GM23338 (cell line): ENCODE results near the gene SMG6.

Experiments
- EZH2 ChIP-seq: fragments of 200-600 bp; sonication (generic); IDR thresholded peaks from one replicate; pipeline ENCODE4 v1.8.0; 2017; ENCODE audit warnings: antibody characterized with exemption, mild to moderate bottlenecking, low read depth; ENCODE audit not compliant: unreplicated experiment
- JUNB ChIP-seq: IDR thresholded peaks from one replicate; pipeline ENCODE4 v1.6.1; 2016; ENCODE audit warnings: antibody characterized with exemption; ENCODE audit not compliant: unreplicated experiment
- NANOG ChIP-seq: IDR thresholded peaks from 2 replicates; pipeline ENCODE4 v1.6.1; 2016; ENCODE audit warnings: antibody characterized with exemption, borderline replicate concordance
- POLR2AphosphoS5 ChIP-seq: IDR thresholded peaks from 2 replicates; pipeline ENCODE4 v1.6.1; 2016; ENCODE audit warnings: antibody characterized with exemption, low read depth
- REST ChIP-seq: IDR thresholded peaks from one replicate; pipeline ENCODE4 v1.6.1; 2018; ENCODE audit warnings: antibody characterized with exemption; ENCODE audit not compliant: unreplicated experiment
- ZNF114 ChIP-seq: fragments of 250-450 bp; sonication (Bioruptor Pico); IDR thresholded peaks from 2 replicates; pipeline ENCODE4 v1.5.0; 2020; ENCODE audit warnings: mild to moderate bottlenecking, moderate library complexity
- TF ChIP-seq, protein P1 (sequence below), 2 experiments: fragments of 200-600 bp in 1 of 2; sonication (generic) in 1 of 2; conservative IDR thresholded peaks; 2 replicates each; pipeline versions ENCODE4 v1.5.1 to v1.6.1; 2016 to 2017; ENCODE audit warnings: antibody characterized with exemption in 2 of 2, low read depth in 2 of 2, mild to moderate bottlenecking in 2 of 2, moderate library complexity in 1 of 2

DNA sequence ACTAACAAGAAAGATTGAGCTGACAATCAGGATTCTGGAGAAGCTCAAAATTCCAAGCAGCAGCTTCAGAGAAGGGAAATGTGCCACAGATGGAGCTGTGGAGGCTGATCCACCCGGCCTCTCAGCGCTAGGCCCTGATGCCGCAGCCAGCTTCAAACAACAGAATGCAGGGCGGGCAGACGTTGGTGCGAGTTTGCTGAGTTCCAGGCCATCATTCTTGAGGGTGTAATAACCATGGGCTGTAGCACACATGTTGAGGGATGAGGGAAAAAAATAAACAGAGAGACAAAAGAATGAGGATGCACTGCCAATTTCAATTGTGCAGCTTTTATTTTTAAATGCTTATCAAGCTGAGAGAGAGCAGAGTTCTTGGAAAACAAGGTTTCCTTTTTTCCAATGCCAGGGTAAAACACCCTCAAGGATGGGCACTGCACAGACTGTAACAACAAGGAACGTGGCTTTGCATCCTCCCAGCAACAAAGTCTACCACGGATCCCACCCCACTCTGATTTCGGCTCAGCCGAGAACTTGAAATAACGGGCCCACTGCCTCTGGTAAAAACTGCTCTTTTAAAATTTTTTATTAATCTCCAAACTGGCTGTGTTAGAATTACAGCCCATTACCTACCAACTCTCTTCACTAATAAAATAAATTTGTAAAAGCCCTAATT lies 90.2 kb downstream of the SMG6 start:
- TF ChIP-seq JUNB (no peak), POLR2AphosphoS5 (no peak), REST (no peak), EZH2 (no peak), ZNF114 (no peak), NANOG (no peak)
- TF ChIP-seq, protein P1, sequence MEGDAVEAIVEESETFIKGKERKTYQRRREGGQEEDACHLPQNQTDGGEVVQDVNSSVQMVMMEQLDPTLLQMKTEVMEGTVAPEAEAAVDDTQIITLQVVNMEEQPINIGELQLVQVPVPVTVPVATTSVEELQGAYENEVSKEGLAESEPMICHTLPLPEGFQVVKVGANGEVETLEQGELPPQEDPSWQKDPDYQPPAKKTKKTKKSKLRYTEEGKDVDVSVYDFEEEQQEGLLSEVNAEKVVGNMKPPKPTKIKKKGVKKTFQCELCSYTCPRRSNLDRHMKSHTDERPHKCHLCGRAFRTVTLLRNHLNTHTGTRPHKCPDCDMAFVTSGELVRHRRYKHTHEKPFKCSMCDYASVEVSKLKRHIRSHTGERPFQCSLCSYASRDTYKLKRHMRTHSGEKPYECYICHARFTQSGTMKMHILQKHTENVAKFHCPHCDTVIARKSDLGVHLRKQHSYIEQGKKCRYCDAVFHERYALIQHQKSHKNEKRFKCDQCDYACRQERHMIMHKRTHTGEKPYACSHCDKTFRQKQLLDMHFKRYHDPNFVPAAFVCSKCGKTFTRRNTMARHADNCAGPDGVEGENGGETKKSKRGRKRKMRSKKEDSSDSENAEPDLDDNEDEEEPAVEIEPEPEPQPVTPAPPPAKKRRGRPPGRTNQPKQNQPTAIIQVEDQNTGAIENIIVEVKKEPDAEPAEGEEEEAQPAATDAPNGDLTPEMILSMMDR (conservative IDR thresholded peaks at IDR 0.05; ENCODE audit: low read depth in 2 of 2) = no peak
